CD4-positive, alpha-beta memory T cell (primary cell): ENCODE measurements around the gene RAPGEF1. TPM values are rescaled to one million over a fixed set of nuclear protein-coding genes. Genes with fewer than 3 reads are reported as not detected.

ENCODE experiments used
- CTCF ChIA-PET: fragments of 350-600 bp; sonication (Branson Sonifier 250); formaldehyde crosslinking; loops from one replicate; lab custom pipeline; 2021; ENCODE audit warnings: inconsistent platforms; ENCODE audit not compliant: partially characterized antibody; lab: Charles Lee
- POLR2A ChIA-PET: fragments of 350-600 bp; sonication (Branson Sonifier 250); formaldehyde crosslinking; loops from one replicate; lab custom pipeline; 2021; ENCODE audit not compliant: partially characterized antibody; lab: Charles Lee
- DNase-seq, 5 donors: peaks; one replicate each; pipeline versions ENCODE4 v3.0.0 to v3.0.0-alpha.2; 2020 to 2022; ENCODE audit warnings: mixed read lengths in 1 of 5
- H3K27ac ChIP-seq: one replicate; pipeline ENCODE4 v1.7.0; 2013; ENCODE audit warnings: low read depth, low read length
- H3K27me3 ChIP-seq: 2 replicates; pipeline ENCODE4 v1.7.0; 2013; ENCODE audit warnings: mild to moderate bottlenecking, low read length, moderate library complexity; ENCODE audit not compliant: insufficient read depth
- H3K36me3 ChIP-seq: 2 replicates; pipeline ENCODE4 v1.7.0; 2013; ENCODE audit warnings: mild to moderate bottlenecking, low read length, moderate library complexity; ENCODE audit not compliant: insufficient read depth
- H3K4me1 ChIP-seq: 2 replicates; pipeline ENCODE4 v1.7.0; 2013; ENCODE audit warnings: mild to moderate bottlenecking, low read length, moderate library complexity; ENCODE audit not compliant: insufficient read depth
- H3K4me3 ChIP-seq, 2 donors: one replicate each; pipeline ENCODE4 v1.7.0; 2013; ENCODE audit warnings: low read length in 2 of 2, mild to moderate bottlenecking in 1 of 2
- H3K9me3 ChIP-seq, 2 donors: one replicate each; pipeline ENCODE4 v1.7.0; 2013; ENCODE audit warnings: low read length in 2 of 2, control low read depth in 1 of 2; ENCODE audit not compliant: control insufficient read depth in 1 of 2
- H3K27ac Mint-ChIP-seq, 7 donors: one replicate each; pipeline ENCODE4 v1.8.0; 2020 to 2021; ENCODE audit warnings: mixed read lengths in 7 of 7, mild to moderate bottlenecking in 6 of 7, inconsistent platforms in 3 of 7, moderate library complexity in 3 of 7
- H3K27me3 Mint-ChIP-seq, 2 donors: one replicate each; pipeline ENCODE4 v1.8.0; 2020 to 2021; ENCODE audit warnings: mixed read lengths in 2 of 2
- H3K36me3 Mint-ChIP-seq, 2 donors: one replicate each; pipeline ENCODE4 v1.8.0; 2020 to 2021; ENCODE audit warnings: mixed read lengths in 2 of 2, inconsistent platforms in 1 of 2, mild to moderate bottlenecking in 1 of 2
- H3K4me1 Mint-ChIP-seq, 4 donors: one replicate each; pipeline ENCODE4 v1.8.0; 2020 to 2021; ENCODE audit warnings: mixed read lengths in 4 of 4, mild to moderate bottlenecking in 1 of 4
- H3K4me3 Mint-ChIP-seq, 8 donors: one replicate each; pipeline ENCODE4 v1.8.0; 2020 to 2021; ENCODE audit warnings: mixed read lengths in 8 of 8, mild to moderate bottlenecking in 7 of 8, moderate library complexity in 6 of 8, inconsistent platforms in 3 of 8
- H3K9me3 Mint-ChIP-seq, 8 donors: one replicate each; pipeline ENCODE4 v1.8.0; 2020 to 2021; ENCODE audit warnings: mixed read lengths in 8 of 8, mild to moderate bottlenecking in 5 of 8, inconsistent platforms in 3 of 8, moderate library complexity in 1 of 8
- intact Hi-C: fragments of 100-400 bp; cut with micrococcal nuclease; formaldehyde crosslinking; loops from one replicate; pipeline ENCODE4 v1.15.1; 2023
- polyA plus RNA-seq, 2 donors: library from polyadenylated mRNA; unstranded; fragments of 300-500 nt; fragmentation: Illumina TruSeq; gene quantifications; one replicate each; pipeline ENCODE4 v1.2.3, GENCODE V29; 2021
- total RNA-seq, 2 experiments: library from RNA; stranded (reverse); gene quantifications; one replicate each; pipeline ENCODE4 v1.2.3, GENCODE V29; 2021

The RAPGEF1 gene
- total and polyA plus RNA-seq, 4 experiments from 2014 or later: 1.5 to 149 (median 76.2) TPM

- POLR2A ChIA-PET: interaction anchor here (0.8 to 19.6 kb wide), 6 partner anchors 9 to 145 kb away, joined by 3 to 692 read pairs (median 15); no protein-coding TSS in a partner anchor
- intact Hi-C loops: loop anchor here (2.0 to 10.0 kb wide), 2 partner anchors 25 to 481 kb away; no protein-coding TSS in a partner anchor
- Histone ChIP-seq H3K27ac (peak overlapping the region; percentile 84), H3K4me3 (peak overlapping the region in 1 of 2 donors; percentile 20), H3K9me3 (no peaks in the 10 kb centered on the region), H3K27me3 (no peaks in the 10 kb centered on the region), H3K4me1 (peaks cover 88% of the 10 kb centered on the region), H3K36me3 (no peaks in the 10 kb centered on the region)
- no peak for DNase-seq
- peak overlapping the region; percentile 89 to 98 (median 96) for H3K27ac Mint-ChIP-seq
- H3K4me3 Mint-ChIP-seq: peak overlapping the region; percentile 55 to 88 (median 82)
- peaks cover 61 to 86% (median 76%) of the 10 kb centered on the region in 4 donors for H3K4me1 Mint-ChIP-seq
- peaks cover 0 to 2% (median 0%) of the 10 kb centered on the region in 8 donors for H3K9me3 Mint-ChIP-seq
- H3K36me3 Mint-ChIP-seq: peaks cover 9 to 37% of the 10 kb centered on the region in 2 donors
- CTCF ChIA-PET: interaction anchor here (1.0 to 13.4 kb wide), 9 partner anchors 8 to 144 kb away, joined by 3 to 186 read pairs (median 3); no protein-coding TSS in a partner anchor
- no peaks in the 10 kb centered on the region for H3K27me3 Mint-ChIP-seq
Observed at GRCh38 chr9:131735238-131736128, 4.4 kb downstream of the RAPGEF1 start.

DNA sequence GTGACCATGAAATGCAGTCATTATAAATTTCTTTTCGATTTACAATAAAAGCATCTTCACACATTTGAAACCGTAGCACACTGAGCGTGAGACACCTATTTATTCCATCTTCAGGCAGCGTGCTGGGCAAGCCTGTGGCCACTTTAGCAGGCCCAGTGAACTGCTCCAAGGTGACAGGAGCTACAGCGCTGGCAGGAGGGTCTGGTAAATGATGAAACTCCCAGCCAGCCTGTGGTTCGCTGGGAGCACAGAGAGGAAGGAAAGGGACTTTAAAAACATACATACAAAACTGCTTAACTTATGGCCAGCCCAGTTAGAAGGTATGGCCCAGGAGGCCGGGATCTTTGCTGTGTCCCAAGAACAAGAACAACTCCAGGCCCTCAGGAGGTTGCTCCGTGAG is 5.1 kb downstream of the RAPGEF1 start:
- Mint-ChIP-seq H3K4me1 (peaks cover 61 to 88% (median 77%) of the 10 kb centered on the region in 4 donors), H3K9me3 (peaks cover 0 to 2% (median 0%) of the 10 kb centered on the region in 8 donors), H3K27ac (peak overlapping the region; percentile 89 to 98 (median 96)), H3K4me3 (peak overlapping the region; percentile 55 to 88 (median 82)), H3K36me3 (peaks cover 9 to 37% of the 10 kb centered on the region in 2 donors), H3K27me3 (no peaks in the 10 kb centered on the region)
- peaks cover 91% of the 10 kb centered on the region for H3K4me1 ChIP-seq
- POLR2A ChIA-PET: interaction anchor here (0.7 to 19.6 kb wide), 7 partner anchors 8 to 1034 kb away, joined by 3 to 692 read pairs (median 21); no protein-coding TSS in a partner anchor
- DNase-seq: no peak
- no peaks in the 10 kb centered on the region for H3K27me3 ChIP-seq
- CTCF ChIA-PET: interaction anchor here (1.4 to 13.4 kb wide), 3 partner anchors 10 to 144 kb away, joined by 3 to 186 read pairs (median 4); no protein-coding TSS in a partner anchor
- peak overlapping the region in 1 of 2 donors; percentile 20 for H3K4me3 ChIP-seq
- H3K36me3 ChIP-seq: no peaks in the 10 kb centered on the region
- peak overlapping the region; percentile 84 for H3K27ac ChIP-seq
- H3K9me3 ChIP-seq: no peaks in the 10 kb centered on the region
- intact Hi-C loops: loop anchor here (1.0 to 10.0 kb wide), 4 partner anchors 24 to 480 kb away; no protein-coding TSS in a partner anchor

GRCh38 chr9:131734165-131734610 is 5.7 kb downstream of the RAPGEF1 start:
- H3K4me3 ChIP-seq: peak overlapping the region; percentile 20 to 34
- Mint-ChIP-seq H3K27me3 (no peaks in the 10 kb centered on the region), H3K9me3 (peaks cover 0 to 2% (median 0%) of the 10 kb centered on the region in 8 donors), H3K36me3 (peaks cover 9 to 39% of the 10 kb centered on the region in 2 donors), H3K27ac (peak overlapping the region; percentile 89 to 98 (median 96)), H3K4me3 (peak overlapping the region; percentile 63 to 88 (median 82)), H3K4me1 (peaks cover 66 to 93% (median 83%) of the 10 kb centered on the region in 4 donors)
- no peaks in the 10 kb centered on the region for H3K9me3 ChIP-seq
- peak overlapping the region; percentile 84 for H3K27ac ChIP-seq
- no peaks in the 10 kb centered on the region for H3K27me3 ChIP-seq
- H3K36me3 ChIP-seq: no peaks in the 10 kb centered on the region
- H3K4me1 ChIP-seq: peaks cover 96% of the 10 kb centered on the region
- CTCF ChIA-PET: interaction anchor here (1.0 to 3.8 kb wide), 5 partner anchors 9 to 149 kb away, joined by 3 to 33 read pairs (median 4); no protein-coding TSS in a partner anchor
- intact Hi-C loops: loop anchor here (1.0 to 10.0 kb wide), 4 partner anchors 23 to 479 kb away; no protein-coding TSS in a partner anchor
- DNase-seq: peak; percentile 71 to 90 (median 77)
- POLR2A ChIA-PET: interaction anchor here (0.7 to 19.6 kb wide), 16 partner anchors 8 to 1035 kb away, joined by 3 to 692 read pairs (median 6); no protein-coding TSS in a partner anchor

DNA sequence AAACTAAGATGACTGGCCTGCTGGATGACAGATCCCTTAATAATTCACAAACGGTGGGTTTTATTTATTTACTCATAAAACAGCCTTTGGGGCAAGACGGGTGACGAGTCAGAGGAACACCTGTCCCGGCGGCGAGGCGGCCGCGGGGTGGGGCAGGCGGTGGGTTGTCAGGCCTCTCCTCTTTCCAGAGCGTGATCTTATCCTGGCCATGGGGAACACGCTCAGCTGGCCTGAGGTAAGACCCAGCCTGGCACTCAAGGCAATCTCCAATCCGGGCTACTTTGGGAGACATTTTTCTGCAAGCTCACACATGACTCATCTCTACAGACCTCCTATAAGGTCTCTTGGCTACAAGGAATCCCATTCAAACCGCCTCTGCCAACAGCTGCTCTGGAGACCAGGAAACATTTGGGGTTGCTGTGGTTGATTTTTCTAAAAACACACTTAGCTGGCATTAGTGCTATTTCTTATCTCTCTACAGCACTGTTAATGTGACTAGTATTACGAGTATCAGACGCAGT is 6.3 kb downstream of the RAPGEF1 start:
- Mint-ChIP-seq H3K4me3 (peak overlapping the region; percentile 63 to 88 (median 82)), H3K27me3 (no peaks in the 10 kb centered on the region), H3K27ac (peak overlapping the region; percentile 89 to 98 (median 96)), H3K9me3 (peaks cover 0 to 2% (median 0%) of the 10 kb centered on the region in 8 donors), H3K36me3 (peaks cover 9 to 34% of the 10 kb centered on the region in 2 donors), H3K4me1 (peaks cover 70 to 93% (median 83%) of the 10 kb centered on the region in 4 donors)
- peak overlapping the region; percentile 20 to 34 for H3K4me3 ChIP-seq
- no peaks in the 10 kb centered on the region for H3K27me3 ChIP-seq
- peak in 2 of 5 donors; percentile 52 to 84 for DNase-seq
- ChIA-PET POLR2A (interaction anchor here (0.7 to 19.6 kb wide), 21 partner anchors 9 to 1035 kb away, joined by 3 to 692 read pairs (median 5); no protein-coding TSS in a partner anchor), CTCF (interaction anchor here (1.0 to 3.8 kb wide), 9 partner anchors 8 to 148 kb away, joined by 3 to 33 read pairs (median 4); no protein-coding TSS in a partner anchor)
- peaks cover 96% of the 10 kb centered on the region for H3K4me1 ChIP-seq
- H3K27ac ChIP-seq: peak overlapping the region; percentile 84
- no peaks in the 10 kb centered on the region for H3K9me3 ChIP-seq
- intact Hi-C loops: loop anchor here (1.0 to 10.0 kb wide), 6 partner anchors 15 to 479 kb away; no protein-coding TSS in a partner anchor
- H3K36me3 ChIP-seq: no peaks in the 10 kb centered on the region

- H3K36me3 ChIP-seq: no peaks in the 10 kb centered on the region
- intact Hi-C loops: loop anchor here (2.0 to 10.0 kb wide), 3 partner anchors 14 to 478 kb away; no protein-coding TSS in a partner anchor
- peaks cover 0 to 2% (median 0%) of the 10 kb centered on the region in 8 donors for H3K9me3 Mint-ChIP-seq
- no peaks in the 10 kb centered on the region for H3K27me3 Mint-ChIP-seq
- H3K27ac ChIP-seq: peak overlapping the region; percentile 84
- peak overlapping the region; percentile 89 to 98 (median 96) for H3K27ac Mint-ChIP-seq
- H3K36me3 Mint-ChIP-seq: peaks cover 9 to 31% of the 10 kb centered on the region in 2 donors
- H3K4me3 Mint-ChIP-seq: peak overlapping the region; percentile 77 to 96 (median 85)
- no peaks in the 10 kb centered on the region for H3K9me3 ChIP-seq
- peak; percentile 57 to 79 (median 66) for DNase-seq
- ChIA-PET POLR2A (interaction anchor here (0.6 to 19.6 kb wide), 25 partner anchors 9 to 480 kb away, joined by 3 to 692 read pairs (median 8); no protein-coding TSS in a partner anchor), CTCF (interaction anchor here (0.7 to 3.8 kb wide), 15 partner anchors 11 to 147 kb away, joined by 3 to 33 read pairs (median 4); no protein-coding TSS in a partner anchor)
- no peaks in the 10 kb centered on the region for H3K27me3 ChIP-seq
- H3K4me1 Mint-ChIP-seq: peaks cover 76 to 97% (median 88%) of the 10 kb centered on the region in 4 donors
- H3K4me3 ChIP-seq: peak overlapping the region in 1 of 2 donors; percentile 53
- peaks cover 97% of the 10 kb centered on the region for H3K4me1 ChIP-seq
Observed at GRCh38 chr9:131732636-131733289, 7.1 kb downstream of the RAPGEF1 start.
